Fibroblast of lung (primary cell): Measurements from ENCODE around the gene RUFY3. TPM values are rescaled to one million over a fixed set of nuclear protein-coding genes. Genes with fewer than 3 reads are reported as not detected.
"Not testable (repeated sequence)": the region's sequence is repeated elsewhere in the genome, so short reads cannot be mapped to it uniquely, and the experiment has no call there.

Source experiments
- DNase-seq, 2 donors: peaks; one replicate each; pipeline versions ENCODE4 v3.0.0 to v3.0.0-alpha.2; 2010; ENCODE audit warnings: low read depth in 2 of 2
- H2AFZ ChIP-seq: 2 replicates; pipeline ENCODE4 v1.5.1; 2012; ENCODE audit warnings: low read length, control low read depth, inconsistent platforms
- H3K27ac ChIP-seq: 2 replicates; pipeline ENCODE4 v1.5.1; 2011; ENCODE audit warnings: low read length, control low read depth; ENCODE audit not compliant: insufficient read depth
- H3K27me3 ChIP-seq: 2 replicates; pipeline ENCODE4 v1.5.1; 2011; ENCODE audit warnings: mild to moderate bottlenecking, low read length; ENCODE audit not compliant: control insufficient read depth, insufficient read depth
- H3K36me3 ChIP-seq: 2 replicates; pipeline ENCODE4 v1.5.1; 2011; ENCODE audit warnings: low read length; ENCODE audit not compliant: control insufficient read depth, insufficient read depth
- H3K4me1 ChIP-seq: 2 replicates; pipeline ENCODE4 v1.5.1; 2011; ENCODE audit warnings: low read length; ENCODE audit not compliant: control insufficient read depth, insufficient read depth; ENCODE audit errors: extremely low read depth
- H3K4me2 ChIP-seq: 2 replicates; pipeline ENCODE4 v1.5.1; 2011; ENCODE audit warnings: low read length, control low read depth; ENCODE audit not compliant: insufficient read depth; ENCODE audit errors: extremely low read depth
- H3K4me3 ChIP-seq, 4 experiments: fragments of 200-600 bp in 1 of 4; sonication (generic) in 1 of 4; replicated peaks in 1 of 4; 2 replicates each; pipeline ENCODE4 v1.5.1; 2011 to 2016; ENCODE audit warnings: low read length in 4 of 4, low read depth in 3 of 4, mild to moderate bottlenecking in 3 of 4, control low read depth in 2 of 4, inconsistent platforms in 1 of 4, mixed read lengths in 1 of 4; ENCODE audit not compliant: insufficient read depth in 1 of 4; ENCODE audit errors: control extremely low read depth in 1 of 4
- H3K79me2 ChIP-seq: 2 replicates; pipeline ENCODE4 v1.5.1; 2012; ENCODE audit warnings: mild to moderate bottlenecking, low read length, inconsistent platforms; ENCODE audit not compliant: control insufficient read depth, insufficient read depth
- H3K9ac ChIP-seq: 2 replicates; pipeline ENCODE4 v1.5.1; 2011; ENCODE audit warnings: mild to moderate bottlenecking, low read length, control low read depth; ENCODE audit not compliant: insufficient read depth
- H3K9me3 ChIP-seq: 2 replicates; pipeline ENCODE4 v1.5.1; 2012; ENCODE audit warnings: low read depth, low read length; ENCODE audit not compliant: control insufficient read depth, insufficient read depth
- H4K20me1 ChIP-seq: 2 replicates; pipeline ENCODE4 v1.5.1; 2011; ENCODE audit warnings: low read length; ENCODE audit not compliant: control insufficient read depth, insufficient read depth; ENCODE audit errors: extremely low read depth
- CTCF ChIP-seq, 2 donors: IDR thresholded peaks in 1 of 2; conservative IDR thresholded peaks in 1 of 2; 1 replicate in 1 of 2; 2 replicates in 1 of 2; pipeline ENCODE4 v1.5.1; 2011 to 2012; ENCODE audit warnings: low read length in 2 of 2, control low read depth in 1 of 2, inconsistent platforms in 1 of 2, low read depth in 1 of 2, mild to moderate bottlenecking in 1 of 2
- EZH2 ChIP-seq: IDR thresholded peaks from 2 replicates; pipeline ENCODE4 v1.5.1; 2012; ENCODE audit warnings: low read length, control low read depth, mild to moderate bottlenecking; ENCODE audit errors: missing control alignments
- polyA plus RNA-seq, 2 donors: library from polyadenylated mRNA; depleted of rRNA in 1 of 2; stranded (reverse) in 1 of 2; unstranded in 1 of 2; fragments of >200 nt; gene quantifications; 2 replicates each; pipeline ENCODE4 v1.2.1, GENCODE V29; 2011 to 2012; ENCODE audit warnings: missing spikeins in 1 of 2
- total RNA-seq: library from RNA; depleted of rRNA; stranded (reverse); fragments of >200 nt; gene quantifications from 2 replicates; pipeline ENCODE4 v1.2.1, GENCODE V29; 2014

RUFY3 gene
- total and polyA plus RNA-seq, 2 donors (not counting 1 experiment from before 2014, with no cell fraction given) = 36.3 to 97.8 TPM

GRCh38 chr4:70698435-70698834 is 23.3 kb upstream of the RUFY3 start:
- not testable (repeated sequence) for H3K27me3 ChIP-seq, H3K9ac ChIP-seq, H3K4me2 ChIP-seq, H3K36me3 ChIP-seq, H3K9me3 ChIP-seq, H3K79me2 ChIP-seq, H4K20me1 ChIP-seq, H2AFZ ChIP-seq, H3K27ac ChIP-seq, DNase-seq, H3K4me3 ChIP-seq, H3K4me1 ChIP-seq

GRCh38 chr4:70700712-70701111 is 21.1 kb upstream of the RUFY3 start:
- Histone ChIP-seq H3K9me3 (no peaks in the 10 kb centered on the region), H4K20me1 (no peaks in the 10 kb centered on the region), H3K4me1 (no peaks in the 10 kb centered on the region), H3K9ac (no peak overlapping the region), H2AFZ (no peak overlapping the region), H3K4me2 (no peak overlapping the region), H3K27me3 (no peaks in the 10 kb centered on the region), H3K4me3 (no peak overlapping the region), H3K27ac (no peak overlapping the region), H3K79me2 (no peaks in the 10 kb centered on the region), H3K36me3 (no peaks in the 10 kb centered on the region)
- no peak for DNase-seq
- TF ChIP-seq CTCF (conservative IDR thresholded peaks at IDR 0.05 in 1 of 2, IDR thresholded peaks at IDR 0.05 in 1 of 2; ENCODE audit: low read depth in 1 of 2, low read length in 2 of 2) = no peak
- TF ChIP-seq EZH2 = no peak

- H3K79me2 ChIP-seq = peaks cover 1% of the 10 kb centered on the region
- no peak overlapping the region for H3K9ac ChIP-seq
- no peak overlapping the region for H3K4me3 ChIP-seq
- no peaks in the 10 kb centered on the region for H4K20me1 ChIP-seq
- H3K27me3 ChIP-seq = no peaks in the 10 kb centered on the region
- no peaks in the 10 kb centered on the region for H3K9me3 ChIP-seq
- DNase-seq = no peak
- H2AFZ ChIP-seq = no peak overlapping the region
- H3K36me3 ChIP-seq = no peaks in the 10 kb centered on the region
- no peak overlapping the region for H3K4me2 ChIP-seq
- no peaks in the 10 kb centered on the region for H3K4me1 ChIP-seq
- no peak for TF ChIP-seq CTCF (conservative IDR thresholded peaks at IDR 0.05 in 1 of 2, IDR thresholded peaks at IDR 0.05 in 1 of 2; ENCODE audit: low read depth in 1 of 2, low read length in 2 of 2)
- TF ChIP-seq EZH2 = no peak
- H3K27ac ChIP-seq = no peak overlapping the region
These were observed 20.5 kb upstream of the RUFY3 start for GRCh38 chr4:70701271-70701670.

GRCh38 chr4:70702592-70702991 is 19.2 kb upstream of the RUFY3 start:
- H3K4me2 ChIP-seq, H3K9ac ChIP-seq, H3K27me3 ChIP-seq, H3K27ac ChIP-seq, H2AFZ ChIP-seq, H3K9me3 ChIP-seq, DNase-seq, H3K36me3 ChIP-seq, H3K4me3 ChIP-seq, H4K20me1 ChIP-seq, H3K4me1 ChIP-seq: not testable (repeated sequence)
- H3K79me2 ChIP-seq = peaks cover 14% of the 10 kb centered on the region
